ENCODE measurements around the gene COA5.
A peak's percentile ranks its signal among the peaks of the same experiment; 100 is the strongest.

- TF ChIP-seq CTCF (IDR thresholded peaks at IDR 0.05), result peak; percentile 61
- no peak for TF ChIP-seq REST (IDR thresholded peaks at IDR 0.05)
- TF ChIP-seq RARB (CRISPR knock-in tag; IDR thresholded peaks at IDR 0.05), result no peak
- peak; percentile 64 for TF ChIP-seq SMC3 (IDR thresholded peaks at IDR 0.05)
- TF ChIP-seq POLR2A (IDR thresholded peaks at IDR 0.05; ENCODE audit: low read length), result no peak
These were observed 6.7 kb downstream of the COA5 start for GRCh38 chr2:98601532-98602132.
